ENCODE data around the gene CRTC3.

The CRTC3 gene

GRCh38 chr15:90564590-90564989 lies 34.9 kb downstream of the CRTC3 start:
- no peak for FAIRE-seq

DNA sequence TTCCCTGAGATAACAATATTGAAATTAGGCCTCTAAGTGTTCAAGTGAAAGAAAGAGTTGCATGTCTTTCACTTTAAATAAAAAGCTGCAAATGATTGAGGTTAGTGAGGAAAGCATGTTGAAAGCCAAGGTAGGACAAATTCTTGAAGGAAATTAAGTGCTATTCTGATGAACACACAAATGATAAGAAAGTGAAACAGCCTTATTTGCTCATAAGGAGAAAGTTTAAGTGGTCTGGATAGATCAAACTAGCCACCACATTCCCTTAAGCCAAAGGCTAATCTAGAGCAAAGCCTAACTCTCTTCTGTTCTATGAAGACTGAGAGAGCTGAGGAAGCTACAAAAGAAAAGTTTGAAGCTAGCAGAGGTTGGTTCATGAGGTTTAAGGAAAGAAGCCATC lies 36.1 kb downstream of the CRTC3 start:
- no peak for FAIRE-seq

GRCh38 chr15:90570643-90571042 lies 40.9 kb downstream of the CRTC3 start:
- FAIRE-seq, result no peak

DNA sequence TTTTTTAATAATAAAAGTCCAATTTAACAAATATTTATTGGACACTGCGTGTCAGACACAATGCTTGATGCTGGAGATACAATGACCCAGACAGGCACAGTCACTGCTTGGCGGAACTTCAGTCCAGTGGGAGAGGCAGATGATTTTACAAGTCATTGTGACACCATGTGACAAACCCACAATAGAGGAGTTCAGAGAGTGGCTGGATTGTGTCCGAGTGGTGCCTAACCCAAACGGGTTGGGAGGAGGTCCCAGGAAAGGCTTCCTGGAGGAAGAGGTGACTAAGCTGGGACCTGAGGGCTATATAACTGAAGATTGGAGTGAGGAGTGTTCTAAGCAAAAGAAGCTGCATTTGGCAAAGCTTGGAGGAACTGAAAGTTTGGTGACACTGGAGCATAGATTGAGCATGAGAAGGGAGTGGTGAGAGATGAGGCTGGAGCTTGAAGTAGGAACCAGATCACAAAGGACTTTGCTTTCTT lies 41.4 kb downstream of the CRTC3 start:
- no peak for FAIRE-seq

GRCh38 chr15:90572893-90573292 lies 43.2 kb downstream of the CRTC3 start:
- FAIRE-seq, result no peak

GRCh38 chr15:90576711-90577389 lies 47.1 kb downstream of the CRTC3 start:
- no peak for FAIRE-seq

DNA sequence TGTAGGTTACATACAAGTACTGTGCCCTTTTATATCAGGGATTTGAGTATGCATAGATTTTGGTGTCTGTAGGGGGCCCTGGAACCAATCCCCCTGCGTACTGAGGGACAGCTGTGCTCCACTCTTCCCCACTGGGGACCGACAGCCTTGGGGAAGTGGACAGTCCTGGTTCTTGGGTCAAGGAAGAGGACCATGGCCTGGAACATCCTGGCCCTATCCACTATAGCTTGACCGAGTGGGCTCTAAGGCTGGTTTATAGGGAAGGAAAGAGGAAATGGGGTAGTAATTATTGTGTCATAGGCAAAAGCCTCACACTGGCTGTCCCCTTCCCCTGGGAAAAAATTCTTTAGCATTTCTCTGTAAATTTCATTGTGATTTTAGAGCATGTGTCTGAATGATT lies 49.5 kb downstream of the CRTC3 start:
- FAIRE-seq, result no peak

GRCh38 chr15:90580099-90580498 lies 50.4 kb downstream of the CRTC3 start:
- no peak for FAIRE-seq

GRCh38 chr15:90580541-90580940 lies 50.8 kb downstream of the CRTC3 start:
- FAIRE-seq, result no peak

- no peak for FAIRE-seq
These were observed 51.2 kb downstream of the CRTC3 start for GRCh38 chr15:90580946-90581345.

DNA sequence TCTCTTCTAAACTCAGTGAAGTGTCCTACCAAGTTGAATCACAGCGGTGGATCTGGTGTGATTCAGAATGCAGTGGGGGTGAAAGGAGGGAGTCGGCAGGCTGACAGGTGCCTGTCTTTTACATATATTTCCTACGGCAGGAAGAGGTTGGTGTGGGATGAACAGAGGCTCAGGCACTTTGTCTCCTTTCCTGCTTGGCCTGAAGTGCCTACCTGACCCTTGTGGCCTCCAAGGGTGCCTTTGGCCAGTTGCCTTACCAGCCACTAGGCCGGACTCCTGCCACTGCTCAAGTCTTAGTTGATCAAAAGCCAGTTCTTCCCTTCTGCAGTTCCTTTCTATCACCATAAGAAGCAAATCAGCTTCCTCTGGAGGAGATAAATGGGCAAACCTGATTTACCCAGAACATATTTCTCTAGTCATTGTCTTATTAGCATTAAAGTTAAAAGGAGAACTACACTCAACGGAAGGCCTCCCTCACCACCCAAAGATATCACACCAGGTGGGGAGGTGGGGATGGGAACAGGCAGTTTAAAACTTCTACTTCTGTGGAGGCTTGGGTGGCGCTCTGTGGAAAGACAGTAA lies 52.1 kb downstream of the CRTC3 start:
- no peak for FAIRE-seq

DNA sequence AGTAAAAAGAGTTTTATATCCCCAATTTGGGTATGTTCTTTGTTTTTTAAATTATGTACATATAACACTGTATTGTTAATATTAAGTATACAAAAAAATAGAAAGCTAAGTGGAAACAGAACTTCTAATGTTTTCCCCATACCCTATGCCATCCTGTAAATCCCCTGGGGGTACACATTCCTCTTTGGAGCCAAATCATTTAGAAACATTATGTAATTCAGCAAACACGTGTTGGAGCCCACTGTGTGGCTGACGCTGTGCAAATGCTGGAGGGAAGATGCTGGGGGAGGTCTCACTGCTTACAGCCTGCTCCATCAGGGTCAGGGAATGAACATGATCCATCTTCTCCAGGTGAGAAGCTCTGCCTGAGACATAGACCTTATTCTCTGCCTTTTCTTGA lies 52.8 kb downstream of the CRTC3 start:
- FAIRE-seq, result no peak

- no peak for FAIRE-seq
These were observed 53.9 kb downstream of the CRTC3 start for GRCh38 chr15:90583471-90584252.

GRCh38 chr15:90584841-90585240 lies 55.1 kb downstream of the CRTC3 start:
- no peak for FAIRE-seq

DNA sequence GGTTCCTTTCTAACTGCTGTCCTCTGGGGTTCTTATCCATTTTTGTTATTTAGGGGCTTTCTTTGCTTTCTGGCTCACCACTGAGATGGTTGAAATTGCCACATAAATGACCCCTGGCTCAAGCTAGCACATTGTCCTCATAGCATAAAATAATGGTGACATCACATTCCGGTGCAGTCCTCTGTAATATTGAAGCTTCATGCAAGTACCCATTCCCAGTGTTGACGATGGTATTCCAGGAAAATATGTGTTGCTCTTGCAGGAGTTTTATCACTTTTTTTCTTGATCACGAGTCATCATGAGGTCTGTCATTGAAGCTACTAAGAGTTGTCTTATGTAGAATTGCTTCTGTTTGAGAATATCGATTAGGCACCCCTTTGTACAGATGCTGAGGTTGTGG lies 56.1 kb downstream of the CRTC3 start:
- FAIRE-seq, result no peak

DNA sequence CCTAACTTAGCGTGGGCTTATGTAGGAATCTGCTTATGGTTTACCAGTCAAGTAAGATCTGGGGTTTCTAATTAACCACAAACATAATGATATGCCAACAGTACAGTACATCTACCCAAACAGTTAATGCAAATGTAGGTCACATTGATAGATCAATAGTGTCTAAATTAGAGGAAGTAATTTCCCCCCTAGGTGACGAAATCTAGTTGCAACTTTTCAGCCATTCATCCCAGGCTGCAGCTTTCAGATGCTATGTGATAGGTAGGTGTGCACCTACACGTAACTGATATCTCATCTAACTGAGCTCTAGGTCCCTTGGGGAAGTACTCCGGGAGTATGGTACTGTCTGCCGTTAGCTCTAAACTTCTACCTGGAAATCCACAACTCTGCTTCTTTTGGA lies 57.2 kb downstream of the CRTC3 start:
- FAIRE-seq, result no peak

DNA sequence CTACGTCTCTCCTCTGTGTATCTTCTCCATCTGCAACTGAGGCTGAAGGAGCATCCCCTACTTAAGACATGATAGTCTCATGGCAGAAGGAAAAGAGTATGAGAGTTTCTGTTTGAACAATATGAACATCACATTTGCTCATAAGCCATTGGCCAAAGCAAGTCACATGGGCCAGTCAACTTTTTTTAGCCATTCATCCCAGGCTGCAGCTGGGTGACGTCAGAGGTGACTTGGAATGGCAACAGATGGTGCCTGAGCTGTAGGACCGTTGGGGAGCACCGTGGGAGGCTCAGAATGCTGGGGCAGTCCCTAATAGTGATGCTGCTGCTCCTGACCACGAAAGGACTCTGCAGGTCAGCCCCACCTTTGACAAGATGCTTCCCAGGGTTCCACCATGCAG lies 58.7 kb downstream of the CRTC3 start:
- FAIRE-seq, result no peak

GRCh38 chr15:90591524-90591923 lies 61.8 kb downstream of the CRTC3 start:
- no peak for FAIRE-seq

DNA sequence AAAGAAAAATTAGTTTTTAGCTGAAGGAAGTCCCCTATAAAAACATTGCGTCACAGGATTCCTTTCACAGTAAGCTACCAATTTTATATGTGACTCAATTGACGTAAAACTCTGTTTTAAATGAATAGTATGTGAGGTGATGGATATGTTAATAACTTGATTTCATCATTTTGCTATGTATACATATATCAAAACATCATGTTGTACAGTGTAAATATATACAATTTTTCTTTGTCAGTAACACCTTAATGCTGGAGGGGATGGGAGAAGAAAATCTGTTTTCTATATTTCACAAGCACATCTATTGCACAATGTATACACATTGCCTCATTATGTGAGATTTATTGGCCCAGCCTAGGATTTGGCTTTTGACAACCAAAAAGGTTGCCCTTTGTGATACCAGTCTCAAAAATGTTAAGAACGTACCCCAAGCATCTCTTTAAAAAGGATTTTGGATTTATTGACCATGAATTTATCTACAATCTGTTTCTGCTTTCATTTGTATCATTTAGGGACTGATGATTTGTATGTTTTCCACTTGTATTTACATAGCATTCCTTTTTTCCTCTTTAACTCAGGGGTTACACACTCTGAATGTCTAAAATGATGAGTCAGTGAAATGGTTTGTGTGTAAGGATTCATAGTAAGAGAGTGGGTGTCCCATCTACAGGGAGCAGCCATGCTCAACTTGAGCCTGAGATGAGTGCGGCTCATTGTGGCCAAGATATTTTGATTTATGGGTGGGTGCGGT lies 62.6 kb downstream of the CRTC3 start:
- FAIRE-seq, result no peak

- no peak for FAIRE-seq
These were observed 63.9 kb downstream of the CRTC3 start for GRCh38 chr15:90593499-90594158.

DNA sequence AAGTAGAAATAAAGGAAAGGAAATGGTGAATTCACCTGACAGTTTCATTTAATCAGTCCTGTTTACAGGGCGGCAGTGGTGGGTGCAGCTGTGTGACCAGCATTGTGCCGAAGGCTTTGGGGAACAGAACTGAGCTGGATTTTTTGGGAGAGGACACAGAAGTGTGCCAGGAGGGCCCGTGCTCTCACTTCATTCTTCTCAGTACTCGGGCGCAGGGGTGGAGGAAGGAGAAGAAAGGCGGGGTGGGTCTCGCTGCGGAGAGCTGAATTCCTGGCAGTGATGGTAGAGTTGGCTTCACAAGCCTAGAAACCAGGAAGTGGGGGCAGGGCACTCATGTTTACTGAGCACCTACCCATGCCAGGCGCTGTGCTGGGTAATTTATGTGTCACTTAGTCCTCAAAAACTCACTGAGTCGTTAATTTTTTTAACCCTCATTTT lies 64.6 kb downstream of the CRTC3 start:
- no peak for FAIRE-seq

DNA sequence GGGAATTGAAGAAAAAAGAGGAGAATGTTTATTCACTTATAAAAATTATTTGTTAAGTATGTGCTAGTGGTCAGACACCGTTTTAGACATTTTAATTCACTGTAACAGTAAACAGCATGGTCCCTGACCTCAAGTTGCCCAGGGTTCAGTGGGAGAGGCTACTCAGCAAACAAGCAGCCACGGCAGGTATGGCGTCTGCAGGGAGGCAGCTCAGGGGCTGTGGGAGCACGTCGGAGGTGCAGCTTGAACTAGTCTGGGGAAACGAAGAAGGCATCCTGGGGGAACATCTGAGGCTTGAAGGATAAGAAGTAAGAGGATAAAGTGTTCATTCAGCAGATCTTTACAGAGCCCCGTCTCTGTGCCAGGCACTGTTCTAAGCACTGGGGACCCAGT lies 66.0 kb downstream of the CRTC3 start:
- no peak for FAIRE-seq

GRCh38 chr15:90596943-90597342 lies 67.2 kb downstream of the CRTC3 start:
- FAIRE-seq, result no peak

Measured in TTC549 (cell line).